Upper lobe of left lung (tissue), 6 donors: Measurements from ENCODE around the gene GINS2. TPM values are rescaled to one million over a fixed set of nuclear protein-coding genes. Genes with fewer than 3 reads are reported as not detected.

ENCODE experiments used
- ATAC-seq, 2 donors: fragments of 200-7000 bp; cut with Tn5 transposase; one replicate each; pipeline ENCODE4 v1.9.1; 2022; ENCODE audit warnings: mild to moderate bottlenecking in 2 of 2, moderate library complexity in 2 of 2; ENCODE audit not compliant: low FRiP score in 2 of 2
- DNase-seq, 2 donors: peaks; one replicate each; pipeline ENCODE4 v3.0.0-alpha.2; 2019 to 2020
- H3K27ac ChIP-seq, 4 donors: fragments of 200-600 bp; sonication (generic); one replicate each; pipeline ENCODE4 v1.5.1; 2016 to 2019
- H3K27me3 ChIP-seq, 4 donors: fragments of 200-600 bp; sonication (generic); one replicate each; pipeline ENCODE4 v1.5.1; 2017 to 2019
- H3K36me3 ChIP-seq, 4 donors: fragments of 200-600 bp; sonication (generic); one replicate each; pipeline ENCODE4 v1.5.1; 2016 to 2019
- H3K4me1 ChIP-seq, 4 donors: fragments of 200-600 bp; sonication (generic); one replicate each; pipeline ENCODE4 v1.5.1; 2018 to 2019
- H3K4me3 ChIP-seq, 4 donors: fragments of 200-600 bp; sonication (generic); one replicate each; pipeline ENCODE4 v1.5.1; 2017 to 2019; ENCODE audit warnings: mild to moderate bottlenecking in 2 of 4, moderate library complexity in 1 of 4
- H3K9me3 ChIP-seq, 4 donors: fragments of 200-600 bp; sonication (generic); one replicate each; pipeline ENCODE4 v1.5.1; 2018 to 2019
- CTCF ChIP-seq, 6 experiments: fragments of 450-650 bp in 4 of 6; fragments of 200-600 bp in 2 of 6; sonication (generic) in 2 of 6; IDR thresholded peaks; one replicate each; pipeline ENCODE4 v1.5.1; 2016 to 2019; ENCODE audit warnings: antibody characterized with exemption in 6 of 6
- EP300 ChIP-seq, 4 donors: sonication (generic); formaldehyde crosslinking; IDR thresholded peaks; one replicate each; pipeline ENCODE4 v1.5.1; 2017; ENCODE audit warnings: antibody characterized with exemption in 4 of 4, control low read depth in 2 of 4
- POLR2A ChIP-seq, 4 donors: fragments of 450-650 bp; IDR thresholded peaks; one replicate each; pipeline ENCODE4 v1.5.1; 2016 to 2017; ENCODE audit warnings: antibody characterized with exemption in 4 of 4, mild to moderate bottlenecking in 2 of 4
- POLR2AphosphoS5 ChIP-seq, 2 donors: sonication (generic); formaldehyde crosslinking; IDR thresholded peaks; one replicate each; pipeline ENCODE4 v1.5.1; 2017; ENCODE audit warnings: antibody characterized with exemption in 2 of 2
- WGBS, 2 donors: methylation state at CpG; one replicate each; pipeline ENCODE4 v1.1.5; 2017 to 2018; 5-methylcytosine and 5-hydroxymethylcytosine counted together
- total RNA-seq, 6 donors: library from RNA; depleted of rRNA in 4 of 6; stranded (reverse); fragments of >200 nt in 4 of 6; gene quantifications; one replicate each; pipeline versions ENCODE4 v1.1.0 to v1.2.1, GENCODE V29; 2016 to 2021
- donor health status: DM: no; HTN: no; CAD: no; lungs with moderate emphysema.
- donor health status: DM: no; HTN: yes; CAD: no; lungs with severe emphysema.

GINS2 gene
- total RNA-seq, 6 donors from 2014 or later = 0.39 to 0.91 (median 0.75) TPM; not detected in 2

GRCh38 chr16:85632709-85633437 is 55.9 kb downstream of the GINS2 start:
- TF ChIP-seq POLR2AphosphoS5 (IDR thresholded peaks at IDR 0.05) = no peak
- no peak for TF ChIP-seq POLR2A (IDR thresholded peaks at IDR 0.05)
- no peak for TF ChIP-seq CTCF (IDR thresholded peaks at IDR 0.05)
- TF ChIP-seq EP300 (IDR thresholded peaks at IDR 0.05) = no peak
- 90 to 95% methylated on average over 4 to 35 of the region's 35 CpGs for WGBS, 2 donors
- Histone ChIP-seq H3K27me3 (no peaks in the 10 kb centered on the region), H3K9me3 (peaks cover 0 to 11% (median 3%) of the 10 kb centered on the region in 4 donors), H3K4me3 (no peak overlapping the region), H3K27ac (no peak overlapping the region), H3K4me1 (peaks cover 12 to 52% (median 19%) of the 10 kb centered on the region in 4 donors), H3K36me3 (peaks cover 3 to 31% (median 20%) of the 10 kb centered on the region in 4 donors)
- no peak for ATAC-seq
- DNase-seq = peak in 1 of 2 donors; percentile 72

GRCh38 chr16:85631802-85632393 is 56.9 kb downstream of the GINS2 start:
- Histone ChIP-seq H3K36me3 (peaks cover 3 to 22% (median 18%) of the 10 kb centered on the region in 4 donors), H3K4me1 (peaks cover 13 to 45% (median 19%) of the 10 kb centered on the region in 4 donors), H3K27ac (no peak overlapping the region), H3K9me3 (peaks cover 0 to 11% (median 3%) of the 10 kb centered on the region in 4 donors), H3K27me3 (no peaks in the 10 kb centered on the region), H3K4me3 (no peak overlapping the region)
- ATAC-seq (no peak), DNase-seq (peak in 1 of 2 donors; percentile 69)
- WGBS, 2 donors = 80 to 85% methylated on average over 10 to 21 of the region's 27 CpGs
- TF ChIP-seq POLR2AphosphoS5 (IDR thresholded peaks at IDR 0.05) (no peak), CTCF (IDR thresholded peaks at IDR 0.05) (no peak), EP300 (IDR thresholded peaks at IDR 0.05) (no peak), POLR2A (IDR thresholded peaks at IDR 0.05) (no peak)

- Histone ChIP-seq H3K36me3 (peaks cover 3 to 17% (median 12%) of the 10 kb centered on the region in 4 donors), H3K9me3 (peaks cover 0 to 11% (median 3%) of the 10 kb centered on the region in 4 donors), H3K27ac (no peak overlapping the region), H3K4me3 (no peak overlapping the region), H3K27me3 (no peaks in the 10 kb centered on the region), H3K4me1 (peaks cover 19 to 49% (median 25%) of the 10 kb centered on the region in 4 donors)
- ATAC-seq = no peak
- 89 to 96% methylated on average over 5 to 11 of the region's 11 CpGs for WGBS, 2 donors
- TF ChIP-seq POLR2AphosphoS5 (IDR thresholded peaks at IDR 0.05) (no peak), EP300 (IDR thresholded peaks at IDR 0.05) (no peak), POLR2A (IDR thresholded peaks at IDR 0.05) (no peak), CTCF (IDR thresholded peaks at IDR 0.05) (no peak)
- peak in 1 of 2 donors; percentile 62 for DNase-seq
These were observed 57.5 kb downstream of the GINS2 start for GRCh38 chr16:85631230-85631629.

- TF ChIP-seq EP300 (IDR thresholded peaks at IDR 0.05) (no peak), POLR2A (IDR thresholded peaks at IDR 0.05) (no peak), CTCF (IDR thresholded peaks at IDR 0.05) (no peak), POLR2AphosphoS5 (IDR thresholded peaks at IDR 0.05) (no peak)
- WGBS, 2 donors = 93 to 97% methylated on average over 5 of the region's 5 CpGs
- Histone ChIP-seq H3K27ac (no peak overlapping the region), H3K9me3 (peaks cover 0 to 11% (median 3%) of the 10 kb centered on the region in 4 donors), H3K36me3 (peaks cover 3 to 10% (median 9%) of the 10 kb centered on the region in 4 donors), H3K4me3 (no peak overlapping the region), H3K4me1 (peaks cover 32 to 50% (median 37%) of the 10 kb centered on the region in 4 donors), H3K27me3 (no peaks in the 10 kb centered on the region)
- DNase-seq (no peak), ATAC-seq (no peak)
These were observed 58.9 kb downstream of the GINS2 start for GRCh38 chr16:85629853-85630252.
